Left lobe of liver (tissue), 2 donors: Measurements from ENCODE around the gene SGSM2. TPM values are rescaled to one million over a fixed set of nuclear protein-coding genes. Genes with fewer than 3 reads are reported as not detected.
A peak's percentile ranks its signal among the peaks of the same experiment; 100 is the strongest.

Source experiments
- ATAC-seq: fragments of 200-7000 bp; cut with Tn5 transposase; one replicate; pipeline ENCODE4 v1.9.1; 2020; ENCODE audit warnings: mild to moderate bottlenecking, moderate library complexity
- DNase-seq: peaks from one replicate; pipeline ENCODE4 v3.0.0-alpha.2; 2020; ENCODE audit warnings: low spot score
- total RNA-seq: library from RNA; stranded (reverse); gene quantifications from one replicate; pipeline ENCODE4 v1.2.1, GENCODE V29; 2021
- donor health status: DM: no; HTN: no; CAD: no; lungs with moderate emphysema.
- donor health status: DM: no; HTN: yes; CAD: no.

The SGSM2 gene
- total RNA-seq, 1 donor from 2014 or later: 18.7 TPM

DNA sequence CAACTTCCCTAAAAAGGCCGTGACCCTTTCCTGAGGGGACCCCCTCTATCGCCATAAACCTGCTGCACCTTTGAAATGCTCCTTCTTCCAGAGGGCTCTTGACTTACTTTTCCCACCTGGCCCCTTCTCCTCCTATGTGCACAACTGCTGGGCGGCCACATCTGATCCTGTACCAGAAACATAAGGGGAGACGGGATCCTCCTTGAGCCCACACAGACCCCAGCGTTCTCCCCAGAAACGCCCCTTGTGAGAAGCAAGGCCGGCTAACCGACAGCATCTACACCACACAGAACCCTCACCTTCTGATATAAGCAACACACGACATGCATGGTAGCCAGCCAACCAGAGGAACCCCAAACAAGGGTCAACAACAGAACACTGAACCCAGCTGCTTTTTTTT lies 77.8 kb downstream of the SGSM2 start:
- DNase-seq (no peak), ATAC-seq (no peak)

DNA sequence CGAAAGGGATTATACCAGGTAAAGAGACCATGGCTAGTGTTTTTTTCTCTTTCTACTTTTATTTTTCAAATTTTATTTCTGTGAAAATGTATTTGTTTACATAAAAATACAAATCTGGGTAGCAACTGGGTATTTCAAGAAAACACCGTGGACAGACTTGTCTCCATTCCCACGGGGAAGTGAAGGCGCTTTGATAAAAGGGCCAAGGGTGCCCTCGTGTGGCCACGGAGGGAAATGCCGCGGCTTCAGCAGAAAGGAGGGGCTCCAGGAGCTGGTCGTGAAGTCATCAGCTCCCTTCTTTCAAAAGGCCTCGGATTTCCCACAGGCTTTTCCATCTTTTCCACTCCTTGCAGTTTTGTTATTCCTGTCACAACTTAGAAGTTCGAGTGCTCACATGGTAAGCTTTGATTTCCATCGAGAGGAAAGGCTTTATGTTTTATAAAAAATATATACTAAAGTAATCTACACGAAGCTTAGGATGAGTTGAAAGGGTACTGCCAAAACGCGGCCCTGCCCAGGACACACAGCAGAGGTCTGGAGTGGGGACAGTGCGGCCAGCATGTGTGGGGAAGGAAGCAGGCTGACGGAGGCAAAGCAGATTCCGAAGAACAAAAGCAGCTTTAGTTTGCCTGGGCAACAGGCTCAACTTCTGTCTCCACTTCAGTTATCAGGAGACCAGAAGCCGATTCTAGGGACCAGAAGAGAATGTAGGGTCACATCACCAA lies 78.9 kb downstream of the SGSM2 start:
- ATAC-seq: peak; percentile 96

DNA sequence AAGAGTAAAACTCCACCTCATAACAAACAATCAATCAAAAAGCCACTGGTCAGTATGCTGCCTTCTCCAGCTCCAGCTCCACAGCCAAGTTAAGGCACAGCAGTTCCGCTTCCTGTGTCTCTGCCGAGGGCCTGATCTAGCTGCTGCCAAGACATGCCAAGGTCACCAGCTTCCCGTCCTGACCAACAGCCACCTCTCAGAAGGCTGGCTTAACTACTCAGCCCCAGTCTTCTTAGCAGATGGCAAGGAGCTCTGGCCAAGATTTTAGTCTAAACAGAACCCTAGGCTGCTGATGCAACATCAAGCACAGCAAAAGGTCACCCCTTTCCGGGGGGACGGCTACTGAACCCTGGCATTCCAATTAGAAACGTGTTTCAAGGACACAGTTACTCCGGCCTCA lies 81.3 kb downstream of the SGSM2 start:
- DNase-seq: no peak
- ATAC-seq: peak; percentile 21

More for the DNA sequence above, 78.9 kb downstream of the SGSM2 start:
- peak; percentile 85 for DNase-seq

DNA sequence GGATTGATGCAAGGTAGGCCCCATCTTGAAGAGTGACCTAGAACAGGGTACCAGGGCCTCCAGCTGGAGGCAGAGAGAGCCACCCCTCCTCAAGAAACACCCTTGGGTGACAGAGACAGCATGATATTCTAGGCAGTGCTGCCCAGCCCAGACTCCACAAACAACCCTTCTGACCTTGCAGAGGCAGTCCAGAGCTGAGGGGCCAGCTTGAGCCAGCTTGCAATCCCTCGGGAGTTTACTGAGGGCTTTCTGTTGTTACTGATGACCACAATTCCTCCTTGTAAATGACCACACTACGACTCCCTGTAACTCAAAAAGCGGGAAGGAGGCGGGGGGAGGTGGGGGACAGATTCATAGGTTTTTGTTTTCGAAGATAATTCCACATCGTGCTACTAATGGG lies 82.2 kb downstream of the SGSM2 start:
- no peak for ATAC-seq
- DNase-seq: no peak

DNA sequence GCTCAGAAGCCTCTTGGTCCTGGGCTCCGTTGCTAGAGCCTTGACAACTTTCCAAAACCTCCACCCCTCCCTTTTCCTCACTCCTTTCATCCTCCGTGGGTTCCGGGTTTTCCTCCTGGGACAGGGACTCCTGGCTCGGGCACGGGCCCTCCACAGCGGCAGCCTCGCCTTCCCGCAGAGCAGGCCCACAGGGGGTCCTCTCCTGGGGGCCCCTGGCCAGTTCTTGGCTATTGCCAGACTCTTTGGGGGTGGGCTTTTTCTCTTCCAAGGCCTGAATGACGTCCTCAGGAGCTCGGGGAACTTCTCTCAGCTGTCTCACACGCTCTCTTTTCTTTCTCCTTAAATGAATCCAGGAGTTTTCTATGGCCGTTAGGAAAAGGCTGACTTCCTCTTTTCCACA lies 82.9 kb downstream of the SGSM2 start:
- ATAC-seq (no peak), DNase-seq (no peak)

DNA sequence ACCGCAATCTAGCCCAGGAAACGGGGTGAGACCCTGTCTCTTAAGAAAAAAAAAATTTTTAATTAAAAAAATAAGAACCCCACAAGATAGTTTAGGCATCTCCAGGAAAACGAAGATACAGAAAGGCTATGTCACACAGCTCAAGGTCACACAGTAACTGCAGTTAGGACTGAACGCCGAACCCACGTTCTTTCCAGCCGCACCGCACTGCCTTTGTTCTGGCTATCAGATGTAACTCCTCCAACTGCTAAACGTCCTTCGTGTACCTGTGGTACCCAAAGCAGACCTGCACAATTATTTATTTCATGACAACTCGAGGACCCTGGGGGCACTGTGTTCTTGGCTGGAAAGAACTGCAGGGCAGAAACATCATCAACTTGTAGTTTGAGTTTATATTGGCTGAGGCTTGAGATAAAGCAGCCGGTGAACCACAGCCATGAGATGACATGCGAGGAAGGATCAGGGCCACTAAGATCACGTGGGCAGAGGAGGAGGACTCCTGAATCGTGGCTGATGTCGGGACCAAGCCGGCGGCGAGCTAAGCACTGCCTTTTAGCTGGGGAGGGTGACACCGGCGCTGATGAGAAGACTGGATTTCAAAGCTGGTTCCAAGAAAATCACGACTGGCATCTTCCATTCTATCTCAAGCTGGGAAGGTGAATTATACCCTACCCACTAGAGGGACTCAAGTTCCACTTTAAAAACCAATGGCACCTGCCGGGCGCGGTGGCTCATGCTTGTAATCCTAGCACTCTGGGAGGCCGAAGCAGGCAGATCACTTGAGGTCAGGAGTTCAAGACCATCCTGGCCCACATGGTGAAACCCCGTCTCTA lies 84.2 kb downstream of the SGSM2 start:
- no peak for DNase-seq
- peak; percentile 56 for ATAC-seq

DNA sequence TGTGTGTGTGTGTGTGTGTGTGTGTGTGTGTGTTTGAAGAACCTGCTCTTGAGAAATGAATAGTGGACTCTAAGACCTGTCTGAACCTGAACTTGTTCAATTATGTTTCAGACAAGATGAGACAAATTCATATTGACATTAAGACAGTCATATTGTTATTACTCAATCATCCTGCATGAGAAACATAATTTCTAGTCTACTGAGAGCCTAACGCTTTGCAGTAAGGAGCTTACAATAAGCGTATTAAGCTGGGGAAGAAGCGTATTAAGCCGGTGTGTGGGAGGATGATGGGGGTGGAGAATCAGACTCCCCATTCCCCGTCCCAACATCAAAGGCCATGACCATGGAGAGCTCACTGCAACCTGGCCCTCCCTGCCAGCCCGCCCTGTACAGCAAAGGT lies 86.0 kb downstream of the SGSM2 start:
- ATAC-seq (no peak), DNase-seq (no peak)

DNA sequence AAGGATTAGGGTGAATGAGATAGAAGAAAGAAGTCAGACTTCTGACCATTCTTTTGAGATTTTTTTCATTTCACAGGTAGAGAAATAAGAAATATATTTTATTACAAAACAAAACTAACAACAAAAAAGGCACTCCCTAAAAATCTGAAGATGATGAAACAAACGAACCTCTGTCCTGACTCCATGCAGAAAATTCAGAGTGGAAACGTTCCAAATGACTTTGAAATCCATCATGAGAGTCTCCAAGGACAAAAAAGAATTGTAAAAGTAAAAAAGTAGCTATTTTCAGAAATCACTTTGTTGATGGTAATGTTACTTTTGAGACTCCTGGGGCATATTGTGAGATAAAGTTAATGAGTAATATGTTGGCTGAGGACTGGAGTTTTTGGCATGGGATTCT lies 89.9 kb downstream of the SGSM2 start:
- DNase-seq (no peak), ATAC-seq (no peak)

DNA sequence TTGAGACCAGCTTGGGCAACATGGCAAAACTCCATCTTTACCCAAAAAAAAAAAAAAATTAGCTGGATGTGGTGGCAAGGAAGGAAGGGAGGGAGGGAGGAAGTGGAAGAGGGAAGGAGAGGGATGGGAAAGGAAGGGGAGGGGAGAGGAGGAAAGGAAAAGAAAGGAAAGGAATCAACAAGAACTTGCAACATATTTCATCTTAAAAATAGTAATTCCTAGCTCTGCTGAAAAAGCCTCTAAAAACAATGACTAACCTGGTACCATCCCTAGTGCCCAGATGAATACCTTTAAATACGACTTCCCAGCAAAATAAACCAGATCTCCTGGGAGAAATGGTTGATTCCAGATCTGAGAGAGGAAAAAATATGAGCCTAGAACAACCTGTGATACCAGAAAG lies 90.6 kb downstream of the SGSM2 start:
- no peak for ATAC-seq

More for the DNA sequence above, 90.6 kb downstream of the SGSM2 start:
- no peak for DNase-seq

Other genes with a start within 250 kb of the SGSM2 start
- gene SMG6, start 33.7 kb upstream of the SGSM2 start, total RNA-seq: 10.3 TPM
- gene SRR, start 33.6 kb upstream of the SGSM2 start, total RNA-seq: 5.1 TPM
- 8.7 TPM for gene TSR1, start 1.0 kb upstream of the SGSM2 start, total RNA-seq
- 8.6 TPM for gene MNT, start 63.6 kb downstream of the SGSM2 start, total RNA-seq
- 8.1 TPM for gene METTL16, start 174.4 kb downstream of the SGSM2 start, total RNA-seq